ENCODE measurements around the gene GNPTAB.

GNPTAB gene

GRCh38 chr12:101772012-101772775 is 58.6 kb downstream of the GNPTAB start:
- no peak for DNase-seq (ENCODE audit: low read depth)

- DNase-seq (ENCODE audit: low read depth) = no peak
Observed at GRCh38 chr12:101769865-101770264, 60.9 kb downstream of the GNPTAB start.

DNA sequence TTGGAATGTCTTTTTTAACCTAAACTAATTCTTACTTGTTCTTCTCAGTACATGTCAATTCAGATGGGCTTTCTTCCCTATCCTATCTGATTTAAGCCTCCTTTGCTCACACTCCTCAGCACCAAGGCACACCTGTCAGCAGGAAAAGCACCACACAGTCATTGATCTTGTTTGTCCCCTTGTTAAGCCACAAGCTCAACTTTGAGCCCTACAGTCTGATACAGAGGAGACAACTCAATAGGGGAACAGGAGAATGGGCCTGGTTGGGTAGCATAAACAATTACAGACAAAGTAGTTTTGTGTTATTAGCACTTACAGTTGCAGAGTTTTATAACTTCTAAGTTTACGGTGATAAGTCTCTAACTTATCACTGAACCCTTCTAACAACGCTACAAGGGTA is 62.0 kb downstream of the GNPTAB start:
- DNase-seq (ENCODE audit: low read depth) = no peak

GRCh38 chr12:101767537-101767936 is 63.2 kb downstream of the GNPTAB start:
- no peak for DNase-seq (ENCODE audit: low read depth)

- no peak for DNase-seq (ENCODE audit: low read depth)
Observed at GRCh38 chr12:101764051-101764792, 66.5 kb downstream of the GNPTAB start.

DNA sequence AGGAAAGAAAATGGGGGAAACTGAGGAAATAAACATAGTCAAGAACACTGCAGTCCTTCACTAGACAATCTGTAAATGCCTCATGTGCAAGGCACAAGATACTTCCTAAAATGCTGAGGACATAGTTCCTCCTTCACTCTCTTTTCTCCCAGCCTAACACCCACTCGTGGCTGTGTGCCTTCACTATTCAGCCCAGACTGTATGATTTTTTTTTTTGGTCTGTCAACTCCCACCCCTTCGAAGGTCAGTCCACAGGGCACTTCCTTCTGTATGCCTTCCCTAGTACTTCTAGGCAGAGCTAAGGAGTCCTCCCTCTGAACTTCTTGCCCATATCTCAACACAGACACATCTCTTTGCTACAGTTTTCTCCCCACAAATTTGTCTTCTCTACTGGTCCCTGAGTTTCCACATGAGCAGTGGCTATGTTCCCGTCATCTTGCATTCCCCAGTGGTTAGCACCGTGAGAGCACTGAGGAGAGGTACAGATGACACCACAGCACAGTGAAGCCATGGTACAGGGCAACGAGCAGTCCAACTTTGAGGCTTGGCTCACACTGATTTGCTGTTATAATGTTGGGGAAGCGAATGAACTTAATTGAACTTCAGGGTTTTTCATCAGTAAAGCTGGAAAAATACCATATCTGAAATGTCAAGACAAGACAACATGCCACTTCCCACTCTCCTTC is 67.4 kb downstream of the GNPTAB start:
- DNase-seq (ENCODE audit: low read depth) = no peak

DNA sequence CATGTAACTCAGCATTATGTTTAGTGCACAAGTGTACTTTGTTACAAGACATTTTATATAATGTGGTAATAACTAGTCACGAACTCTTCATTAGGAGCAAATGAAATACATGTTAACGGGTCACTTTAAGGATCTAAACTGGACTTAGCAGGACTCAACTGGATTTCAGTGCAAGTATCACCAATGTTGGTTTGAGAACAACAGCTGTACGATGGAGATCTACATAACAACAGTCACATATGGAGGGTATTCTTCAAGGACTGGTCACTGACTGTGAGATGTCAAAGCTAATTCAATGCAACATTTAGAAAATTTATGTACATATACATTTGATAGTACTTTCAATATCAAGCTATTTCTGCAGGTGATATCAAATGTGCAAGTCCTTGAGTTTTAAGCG is 69.0 kb downstream of the GNPTAB start:
- DNase-seq (ENCODE audit: low read depth) = no peak

DNA sequence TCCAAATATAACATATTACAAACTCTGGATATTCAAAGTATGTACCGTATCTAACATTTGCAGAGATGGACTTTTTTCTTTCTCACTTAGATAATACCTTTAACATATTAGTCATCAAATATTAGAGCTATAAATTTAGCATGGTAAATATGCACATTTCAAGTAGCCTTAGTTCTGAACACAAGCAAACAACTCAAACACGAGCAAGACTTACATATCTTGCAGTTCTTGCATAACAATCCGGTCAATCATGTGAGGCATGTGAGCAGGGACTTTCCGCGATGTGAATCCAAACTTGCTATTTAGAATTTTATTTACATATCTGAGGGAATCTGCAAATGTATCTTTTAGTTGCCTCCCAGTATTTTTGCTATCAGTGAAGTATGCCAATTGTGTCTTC is 69.4 kb downstream of the GNPTAB start:
- no peak for DNase-seq (ENCODE audit: low read depth)

- DNase-seq (ENCODE audit: low read depth) = no peak
Observed at GRCh38 chr12:101759396-101760047, 71.2 kb downstream of the GNPTAB start.

DNA sequence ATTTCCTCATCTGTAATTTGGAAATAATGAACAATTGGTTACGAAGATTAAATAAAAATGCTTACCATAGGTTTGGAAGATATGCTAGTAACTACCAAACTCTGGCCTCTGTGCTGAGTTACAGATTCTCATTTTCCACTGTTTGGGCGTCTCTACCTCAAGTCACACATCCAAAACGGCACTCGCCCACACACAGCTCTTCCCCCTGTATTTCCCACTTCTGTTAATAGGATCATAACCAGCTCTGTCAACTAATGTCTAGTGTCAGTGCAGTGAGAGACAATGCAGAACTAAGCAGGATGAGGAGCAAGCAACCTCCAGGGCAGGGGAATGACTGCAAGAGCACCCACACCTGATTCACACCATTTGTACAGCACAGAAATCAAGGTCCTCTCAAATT is 80.6 kb downstream of the GNPTAB start:
- DNase-seq (ENCODE audit: low read depth) = no peak

GRCh38 chr12:101749657-101750056 is 81.1 kb downstream of the GNPTAB start:
- DNase-seq (ENCODE audit: low read depth) = no peak

DNA sequence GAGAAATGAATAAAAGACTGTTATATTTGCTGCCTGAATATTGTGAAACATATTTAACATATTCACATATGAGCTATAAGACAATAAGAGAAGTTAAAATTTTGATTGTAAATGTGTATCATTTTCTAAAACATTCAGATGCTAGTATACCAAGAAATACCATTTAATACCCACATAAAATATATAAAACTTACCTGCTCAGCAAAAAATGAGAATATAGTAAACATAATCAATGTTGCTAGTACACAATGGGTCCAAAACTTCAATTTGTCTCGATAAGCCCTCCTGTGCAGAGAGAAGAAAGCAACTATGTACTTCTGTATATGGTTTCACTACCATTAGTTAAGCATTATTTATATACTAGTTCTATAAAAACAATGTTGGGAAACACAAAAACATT is 81.9 kb downstream of the GNPTAB start:
- DNase-seq (ENCODE audit: low read depth) = no peak

DNA sequence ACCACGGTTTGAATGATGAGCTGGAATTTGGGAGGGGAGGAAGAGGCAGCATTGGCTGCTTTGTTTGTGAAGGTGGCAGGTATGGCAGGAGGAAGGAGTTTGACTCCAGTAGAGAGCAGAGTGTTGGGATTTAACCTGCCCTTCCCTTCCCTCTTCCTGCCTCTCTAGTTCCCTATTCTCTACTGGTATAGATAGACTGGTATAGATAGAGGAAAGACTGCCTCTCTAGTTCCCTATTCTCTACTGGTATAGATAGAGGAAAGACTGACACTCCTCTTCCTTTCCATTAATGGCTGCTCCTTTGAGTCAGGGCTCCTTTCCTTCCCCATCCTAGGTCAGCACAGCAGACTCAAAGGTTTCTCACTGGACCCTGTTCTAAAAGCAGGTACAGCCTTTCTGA is 83.1 kb downstream of the GNPTAB start:
- no peak for DNase-seq (ENCODE audit: low read depth)

DNA sequence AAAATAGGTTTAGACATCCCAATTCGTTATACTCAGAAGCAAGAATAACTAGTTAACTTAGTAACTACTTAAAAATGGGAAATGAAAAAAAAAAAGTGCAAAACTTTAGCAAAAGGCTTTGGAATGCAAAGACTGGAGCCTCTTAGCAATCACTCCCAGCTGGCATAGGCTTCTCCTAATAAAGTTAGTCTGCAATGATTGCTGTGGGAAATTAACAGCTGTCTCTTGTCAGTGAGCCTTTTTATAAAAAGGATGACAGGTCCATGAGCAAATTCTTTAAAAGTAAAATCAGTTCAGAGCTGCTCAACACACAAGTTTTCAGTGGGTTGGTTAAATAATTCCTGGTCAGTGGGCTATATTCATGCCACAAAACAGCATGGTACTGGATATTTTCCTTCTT is 84.1 kb downstream of the GNPTAB start:
- DNase-seq (ENCODE audit: low read depth) = no peak

DNA sequence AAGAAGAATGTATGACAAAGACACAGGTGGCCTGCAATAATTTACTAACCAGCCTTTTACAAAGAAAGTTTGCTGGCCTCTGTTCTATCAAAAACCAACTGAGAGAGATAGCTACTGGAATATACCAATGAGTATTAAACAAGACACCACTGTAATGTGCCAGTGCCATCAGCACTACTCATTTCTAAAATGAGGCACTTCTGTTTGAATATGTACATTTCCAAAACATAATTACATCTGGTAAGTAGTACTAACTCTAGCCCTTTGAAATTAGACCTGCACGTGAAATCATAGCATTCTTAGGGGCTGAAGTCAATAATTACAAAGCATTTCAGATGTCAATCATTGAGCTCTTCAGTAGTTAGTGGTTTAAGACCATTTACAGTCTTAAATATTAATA is 84.6 kb downstream of the GNPTAB start:
- no peak for DNase-seq (ENCODE audit: low read depth)

DNA sequence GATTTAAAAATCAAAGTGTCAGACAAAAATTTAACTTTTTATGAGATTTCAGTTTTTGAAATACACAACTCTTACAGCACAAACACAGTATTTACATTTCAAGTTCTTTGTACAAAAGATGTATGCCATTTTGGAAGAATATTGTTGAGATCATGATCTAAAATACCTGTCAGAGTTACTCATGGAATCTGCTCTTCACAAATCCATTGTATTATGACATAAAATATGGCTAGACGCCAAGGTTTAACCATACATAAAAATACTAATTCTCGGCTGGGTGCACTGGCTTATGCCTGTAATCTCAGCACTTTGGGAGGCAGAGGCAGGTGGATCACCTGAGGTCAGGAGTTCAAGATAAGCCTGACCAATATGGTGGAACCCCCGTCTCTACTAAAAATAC is 85.3 kb downstream of the GNPTAB start:
- no peak for DNase-seq (ENCODE audit: low read depth)

DNA sequence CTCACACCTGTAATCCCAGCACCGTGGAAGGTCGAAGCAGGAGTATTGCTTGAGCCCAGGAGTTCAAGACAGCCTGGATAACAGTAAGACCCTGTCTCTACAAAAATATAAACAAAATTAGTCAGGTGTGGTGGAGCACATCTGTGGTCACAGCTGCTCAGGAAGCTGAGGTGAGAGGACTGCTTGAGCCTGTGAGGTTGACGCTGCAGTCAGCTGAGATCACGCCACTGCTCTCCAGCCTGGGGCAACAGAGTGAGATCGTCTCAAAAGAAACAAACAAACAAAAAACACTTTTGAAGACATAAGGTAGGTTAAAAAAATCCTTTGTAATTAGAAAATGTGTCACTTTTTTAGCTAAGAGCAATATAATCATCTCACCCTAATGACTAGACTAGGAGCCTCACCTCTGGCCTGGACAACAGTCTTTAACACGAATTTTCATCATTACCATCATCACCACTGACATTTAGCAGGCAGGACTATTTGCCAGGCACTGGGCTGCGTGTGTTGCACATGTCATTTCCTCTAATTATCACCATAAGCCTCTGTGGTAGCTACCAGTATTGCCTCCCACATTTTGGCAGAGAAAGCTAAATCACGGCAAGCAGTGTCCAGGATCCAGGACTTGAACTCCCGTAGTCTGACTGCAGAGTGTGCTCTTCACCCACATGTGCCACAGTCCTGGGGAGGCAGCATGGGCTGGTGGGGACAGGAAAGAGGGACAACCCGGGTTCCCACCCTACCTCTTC is 86.9 kb downstream of the GNPTAB start:
- DNase-seq (ENCODE audit: low read depth) = no peak

GRCh38 chr12:101743242-101743641 is 87.5 kb downstream of the GNPTAB start:
- peak; percentile 32 for DNase-seq (ENCODE audit: low read depth)

- no peak for DNase-seq (ENCODE audit: low read depth)
Observed at GRCh38 chr12:101740980-101741379, 89.8 kb downstream of the GNPTAB start.

- no peak for DNase-seq (ENCODE audit: low read depth)
Observed at GRCh38 chr12:101740566-101740965, 90.2 kb downstream of the GNPTAB start.

- no peak for DNase-seq (ENCODE audit: low read depth)
Observed at GRCh38 chr12:101738920-101739665, 91.7 kb downstream of the GNPTAB start, which contains the start of gene SYCP3. Gene SYCP3, minus strand, starts transcription at chr12:101739462. Its CDS starts 1,527 bp downstream, at chr12:101737935.
